Measurements from ENCODE around the gene SAFB.

DNA sequence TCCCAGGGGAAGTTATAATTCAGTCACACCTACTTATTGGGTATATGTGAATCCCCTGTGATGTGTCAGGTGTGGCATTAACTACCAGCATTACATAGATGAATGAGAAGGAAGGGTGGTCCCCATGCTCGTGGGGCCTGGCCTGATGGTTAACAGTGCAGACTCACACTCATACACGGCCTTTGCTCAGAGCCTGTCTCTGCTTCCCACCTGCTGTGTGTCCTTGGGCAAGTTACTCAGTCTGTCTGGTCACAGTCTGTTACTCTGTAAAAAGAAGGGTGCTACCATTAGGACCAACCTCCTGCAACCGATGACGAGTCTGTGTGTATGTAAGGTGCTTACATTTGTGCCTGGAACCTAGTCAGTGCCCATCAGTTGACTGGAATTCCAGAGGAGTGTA is 23.8 kb downstream of the SAFB start:
- TF ChIP-seq EZH2 (IDR thresholded peaks at IDR 0.05) (no peak), POLR2AphosphoS5 (IDR thresholded peaks at IDR 0.05; ENCODE audit: borderline replicate concordance, low read depth, low read length) (no peak), FOXP2 (optimal IDR thresholded peaks at IDR 0.05; ENCODE audit: control extremely low read depth, extremely low read length, insufficient read depth) (no peak)
